Loucy (cell line): ENCODE measurements around the gene PLEKHA7.

Experiments
- H2AFZ ChIP-seq: fragments of 200-600 bp; sonication (generic); 2 replicates; pipeline ENCODE4 v1.6.0; 2016; ENCODE audit warnings: antibody characterized with exemption, mild to moderate bottlenecking, low read length, moderate library complexity
- H3F3A ChIP-seq: fragments of 200-600 bp; 2 replicates; pipeline ENCODE4 v1.6.0; 2016; ENCODE audit warnings: antibody characterized with exemption, low read depth, mild to moderate bottlenecking
- H3K27me3 ChIP-seq: fragments of 200-600 bp; sonication (generic); 2 replicates; pipeline ENCODE4 v1.6.1; 2014; ENCODE audit warnings: low read length, mild to moderate bottlenecking; ENCODE audit not compliant: insufficient read depth, poor library complexity, severe bottlenecking
- H3K36me3 ChIP-seq: fragments of 200-600 bp; sonication (generic); 2 replicates; pipeline ENCODE4 v1.6.1; 2016; ENCODE audit warnings: low read length; ENCODE audit not compliant: insufficient read depth
- H3K4me1 ChIP-seq: fragments of 200-600 bp; sonication (generic); 2 replicates; pipeline ENCODE4 v1.5.1; 2014; ENCODE audit warnings: low read length, mild to moderate bottlenecking; ENCODE audit not compliant: insufficient read depth, poor library complexity, severe bottlenecking
- H3K4me2 ChIP-seq: fragments of 200-600 bp; sonication (generic); 2 replicates; pipeline ENCODE4 v1.6.0; 2014; ENCODE audit warnings: antibody characterized with exemption, low read length, low read depth, mild to moderate bottlenecking; ENCODE audit not compliant: poor library complexity, severe bottlenecking
- H3K4me3 ChIP-seq: fragments of 200-600 bp; sonication (generic); 2 replicates; pipeline ENCODE4 v1.5.1; 2014; ENCODE audit warnings: low read length, mild to moderate bottlenecking, mixed read lengths; ENCODE audit not compliant: poor library complexity, severe bottlenecking
- H3K79me2 ChIP-seq: fragments of 200-600 bp; sonication (generic); 2 replicates; pipeline ENCODE4 v1.6.1; 2014; ENCODE audit warnings: low read length; ENCODE audit not compliant: insufficient read depth
- H3K9ac ChIP-seq: fragments of 200-600 bp; sonication (generic); 2 replicates; pipeline ENCODE4 v1.6.0; 2014; ENCODE audit warnings: mild to moderate bottlenecking, low read depth, low read length, moderate library complexity; ENCODE audit not compliant: poor library complexity, severe bottlenecking
- H3K9me2 ChIP-seq: fragments of 200-600 bp; sonication (generic); replicated peaks from 2 replicates; pipeline ENCODE4 v1.6.1; 2016; ENCODE audit warnings: low read depth, low read length, mixed read lengths
- H3K9me3 ChIP-seq: fragments of 200-600 bp; sonication (generic); 2 replicates; pipeline ENCODE4 v1.6.1; 2014; ENCODE audit warnings: mild to moderate bottlenecking, antibody characterized with exemption, low read length, low read depth; ENCODE audit not compliant: insufficient read depth
- H4K20me1 ChIP-seq: fragments of 200-600 bp; sonication (generic); 2 replicates; pipeline ENCODE4 v1.6.0; 2014; ENCODE audit warnings: antibody characterized with exemption, low read length, mild to moderate bottlenecking; ENCODE audit not compliant: insufficient read depth, poor library complexity, severe bottlenecking
- CTCF ChIP-seq: fragments of 200-600 bp; sonication (generic); conservative IDR thresholded peaks from 2 replicates; pipeline ENCODE4 v1.5.1; 2014; ENCODE audit warnings: mild to moderate bottlenecking, antibody characterized with exemption, low read length
- EZH2phosphoT487 ChIP-seq: fragments of 200-600 bp; IDR thresholded peaks from 2 replicates; pipeline ENCODE4 v1.6.1; 2018; ENCODE audit warnings: antibody characterized with exemption, mild to moderate bottlenecking, moderate library complexity, borderline replicate concordance

PLEKHA7 gene

DNA sequence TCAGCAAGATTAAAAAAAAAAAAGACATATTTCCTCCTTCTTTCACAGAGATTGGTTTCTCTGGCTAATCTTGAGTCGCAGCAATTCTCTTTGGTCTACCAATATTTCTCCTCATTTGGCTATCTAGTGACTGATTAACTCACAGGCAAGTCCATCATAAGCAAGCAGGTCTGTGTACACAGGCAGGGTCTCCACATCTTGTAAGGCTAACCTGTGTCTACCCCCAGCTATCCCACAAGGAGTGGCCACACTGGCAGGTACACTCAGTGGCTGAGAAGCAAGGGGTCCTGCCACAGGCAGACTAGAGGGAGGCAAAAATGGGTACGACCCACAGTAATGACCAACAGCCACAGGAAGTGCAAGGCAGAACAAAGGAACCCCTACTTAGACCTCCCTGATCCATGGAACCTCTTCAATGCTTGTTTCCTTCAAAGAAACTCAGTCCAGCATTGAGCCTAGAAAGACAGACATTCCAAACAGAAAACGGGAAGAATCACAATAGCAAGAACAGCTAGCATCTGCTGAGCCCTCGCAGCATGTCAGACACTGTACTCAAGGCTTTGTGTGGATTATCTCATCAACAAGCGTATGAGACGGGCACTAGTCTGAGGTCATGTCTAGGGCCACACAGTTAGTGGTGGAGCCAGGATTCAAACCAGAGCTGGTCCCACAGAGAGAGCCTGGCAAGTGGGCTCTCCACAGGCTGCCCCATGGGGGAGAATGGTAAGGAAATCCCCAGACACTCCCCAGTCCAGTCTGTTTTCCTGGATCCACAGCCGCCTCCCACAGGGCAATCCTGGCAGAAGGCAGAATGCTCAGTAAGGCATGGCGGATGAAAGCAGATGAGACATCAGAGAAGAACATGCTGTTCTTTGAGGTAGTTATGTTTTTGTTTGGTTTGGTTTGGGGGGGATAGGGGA, 34.3 kb downstream of the PLEKHA7 start:
- Histone ChIP-seq H2AFZ (no peak overlapping the region), H3K4me3 (no peak overlapping the region), H3K27me3 (no peaks in the 10 kb centered on the region), H3K4me2 (no peak overlapping the region), H3K9me3 (no peaks in the 10 kb centered on the region), H3K4me1 (peaks cover 32% of the 10 kb centered on the region), H3K36me3 (no peaks in the 10 kb centered on the region), H4K20me1 (no peaks in the 10 kb centered on the region), H3K9ac (no peak overlapping the region), H3K79me2 (peaks cover 13% of the 10 kb centered on the region), H3F3A (no peaks in the 10 kb centered on the region), H3K9me2 (no peaks in the 10 kb centered on the region)
- TF ChIP-seq CTCF = no peak
- TF ChIP-seq EZH2phosphoT487 = no peak

GRCh38 chr11:16977994-16978315, 36.3 kb downstream of the PLEKHA7 start:
- no peak overlapping the region for H3K4me2 ChIP-seq
- H3K36me3 ChIP-seq = no peaks in the 10 kb centered on the region
- TF ChIP-seq EZH2phosphoT487 = no peak
- peaks cover 3% of the 10 kb centered on the region; the same call in 1 of the 2 replicates for H3F3A ChIP-seq
- no peak overlapping the region for H2AFZ ChIP-seq
- peaks cover 13% of the 10 kb centered on the region for H3K79me2 ChIP-seq
- no peaks in the 10 kb centered on the region for H3K9me3 ChIP-seq
- H3K27me3 ChIP-seq = no peaks in the 10 kb centered on the region
- H3K4me1 ChIP-seq = peaks cover 44% of the 10 kb centered on the region
- no peak overlapping the region for H3K4me3 ChIP-seq
- no peak overlapping the region for H3K9ac ChIP-seq
- no peaks in the 10 kb centered on the region for H3K9me2 ChIP-seq
- H4K20me1 ChIP-seq = no peaks in the 10 kb centered on the region

DNA sequence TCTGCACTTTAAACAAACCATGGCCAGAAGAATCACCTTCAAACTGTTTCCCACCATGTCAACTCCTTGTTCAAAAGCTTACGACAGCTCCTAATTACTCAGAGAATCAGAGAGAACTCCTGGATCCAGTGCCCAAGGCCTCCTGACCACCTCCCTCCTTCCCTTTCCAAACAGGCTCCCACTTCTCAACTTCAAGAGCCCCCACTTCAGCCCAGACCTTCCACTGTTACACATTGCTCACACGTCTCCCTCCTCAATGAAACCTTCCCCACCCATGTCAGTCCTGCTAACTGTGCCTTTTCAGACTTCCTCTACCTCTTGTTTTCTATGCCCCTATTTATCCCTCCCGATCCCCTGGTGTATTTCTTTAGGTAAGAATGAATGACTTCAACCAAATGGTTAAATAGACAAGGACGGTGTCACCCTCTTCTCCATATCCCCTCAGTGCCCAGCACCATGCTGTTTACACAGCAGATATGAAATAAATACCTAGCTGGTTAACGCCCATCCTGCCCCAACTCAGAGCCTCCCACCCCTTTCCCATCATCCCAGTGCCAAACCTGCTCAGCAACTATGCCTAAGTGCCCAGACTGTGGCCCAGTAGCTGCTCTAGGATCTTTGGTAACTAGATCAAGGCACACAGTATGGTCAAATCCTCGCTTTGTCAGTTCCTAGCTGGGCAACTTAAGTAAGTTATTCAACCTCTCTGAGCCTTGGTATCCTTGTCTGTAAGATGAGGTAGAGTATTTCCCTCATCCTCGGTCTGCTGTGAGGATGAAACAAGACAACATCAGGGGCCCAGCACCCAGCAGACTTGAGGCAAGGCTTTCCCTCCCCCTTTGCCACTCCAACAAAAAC, 36.8 kb downstream of the PLEKHA7 start:
- H3K9me2 ChIP-seq = no peaks in the 10 kb centered on the region
- peaks cover 3% of the 10 kb centered on the region; the same call in 1 of the 2 replicates for H3F3A ChIP-seq
- no peaks in the 10 kb centered on the region for H3K36me3 ChIP-seq
- H2AFZ ChIP-seq = no peak overlapping the region
- no peak overlapping the region for H3K4me3 ChIP-seq
- no peaks in the 10 kb centered on the region for H3K9me3 ChIP-seq
- no peaks in the 10 kb centered on the region for H3K27me3 ChIP-seq
- TF ChIP-seq EZH2phosphoT487 (no peak), CTCF (no peak)
- H3K9ac ChIP-seq = no peak overlapping the region
- peaks cover 13% of the 10 kb centered on the region for H3K79me2 ChIP-seq
- no peaks in the 10 kb centered on the region for H4K20me1 ChIP-seq
- no peak overlapping the region for H3K4me2 ChIP-seq
- peaks cover 45% of the 10 kb centered on the region for H3K4me1 ChIP-seq
